Sigmoid colon (tissue), 4 donors: ENCODE measurements around the gene RTN4RL2.

Source experiments
- CTCF ChIP-seq, 4 experiments: fragments of 450-650 bp in 3 of 4; fragments of 200-600 bp in 1 of 4; IDR thresholded peaks; one replicate each; pipeline ENCODE4 v1.5.1; 2016 to 2019; ENCODE audit warnings: antibody characterized with exemption in 4 of 4, mild to moderate bottlenecking in 3 of 4, moderate library complexity in 2 of 4
- POLR2A ChIP-seq, 2 donors: fragments of 450-650 bp; IDR thresholded peaks; one replicate each; pipeline ENCODE4 v1.6.1; 2016; ENCODE audit warnings: antibody characterized with exemption in 2 of 2, mild to moderate bottlenecking in 2 of 2, moderate library complexity in 2 of 2
- POLR2AphosphoS5 ChIP-seq, 4 donors: sonication (generic); formaldehyde crosslinking; IDR thresholded peaks; one replicate each; pipeline ENCODE4 v1.6.1; 2017; ENCODE audit warnings: antibody characterized with exemption in 4 of 4

GRCh38 chr11:57480409-57481137, 20.2 kb downstream of the RTN4RL2 start:
- TF ChIP-seq CTCF (IDR thresholded peaks at IDR 0.05) (peak in 3 of 4 experiments; percentile 36 to 60 (median 39)), POLR2AphosphoS5 (IDR thresholded peaks at IDR 0.05) (no peak), POLR2A (IDR thresholded peaks at IDR 0.05) (no peak)
